ENCODE results near the gene MAS1.

Gene MAS1

DNA sequence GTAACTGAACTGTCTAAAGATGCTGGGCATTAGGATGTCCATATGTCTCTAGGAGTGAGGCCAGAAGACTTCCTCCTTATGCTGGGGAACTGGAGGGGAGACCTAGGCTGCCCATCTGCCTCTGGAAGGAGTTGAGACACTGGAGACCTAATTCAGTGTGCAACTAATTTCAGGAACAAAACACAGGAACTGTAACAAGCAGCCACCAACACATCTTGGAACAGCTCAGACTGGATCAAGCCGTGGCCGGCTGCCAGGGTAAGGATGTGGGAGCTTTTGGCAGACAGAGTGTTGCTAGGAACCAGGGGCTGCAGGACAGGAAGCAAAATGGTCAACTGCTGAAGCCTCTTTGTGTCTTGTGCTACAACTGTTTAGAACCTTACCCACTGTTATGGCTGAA is 16.4 kb upstream of the MAS1 start:
- TF ChIP-seq, protein P1, sequence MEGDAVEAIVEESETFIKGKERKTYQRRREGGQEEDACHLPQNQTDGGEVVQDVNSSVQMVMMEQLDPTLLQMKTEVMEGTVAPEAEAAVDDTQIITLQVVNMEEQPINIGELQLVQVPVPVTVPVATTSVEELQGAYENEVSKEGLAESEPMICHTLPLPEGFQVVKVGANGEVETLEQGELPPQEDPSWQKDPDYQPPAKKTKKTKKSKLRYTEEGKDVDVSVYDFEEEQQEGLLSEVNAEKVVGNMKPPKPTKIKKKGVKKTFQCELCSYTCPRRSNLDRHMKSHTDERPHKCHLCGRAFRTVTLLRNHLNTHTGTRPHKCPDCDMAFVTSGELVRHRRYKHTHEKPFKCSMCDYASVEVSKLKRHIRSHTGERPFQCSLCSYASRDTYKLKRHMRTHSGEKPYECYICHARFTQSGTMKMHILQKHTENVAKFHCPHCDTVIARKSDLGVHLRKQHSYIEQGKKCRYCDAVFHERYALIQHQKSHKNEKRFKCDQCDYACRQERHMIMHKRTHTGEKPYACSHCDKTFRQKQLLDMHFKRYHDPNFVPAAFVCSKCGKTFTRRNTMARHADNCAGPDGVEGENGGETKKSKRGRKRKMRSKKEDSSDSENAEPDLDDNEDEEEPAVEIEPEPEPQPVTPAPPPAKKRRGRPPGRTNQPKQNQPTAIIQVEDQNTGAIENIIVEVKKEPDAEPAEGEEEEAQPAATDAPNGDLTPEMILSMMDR (IDR thresholded peaks at IDR 0.05) = no peak

DNA sequence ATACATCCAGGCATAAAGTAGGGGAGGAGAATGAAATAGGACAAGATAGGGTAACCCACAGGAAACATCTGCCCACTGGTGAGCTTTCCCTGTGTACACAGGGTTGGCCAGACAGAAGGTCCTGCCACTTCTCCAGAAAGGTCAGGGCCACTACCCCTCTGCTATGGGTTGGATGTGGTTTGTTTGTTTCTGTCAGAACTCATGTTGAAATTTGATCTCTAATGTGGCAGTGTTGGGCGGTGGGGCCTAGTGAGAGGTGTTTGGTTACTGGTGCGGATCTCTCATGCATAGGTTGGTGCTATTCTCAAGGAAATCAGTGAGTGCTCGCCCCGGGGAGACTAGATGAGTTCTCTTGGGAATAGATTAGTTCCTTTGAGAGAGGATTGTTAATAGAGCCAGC is 15.6 kb upstream of the MAS1 start:
- TF ChIP-seq, protein P1 (IDR thresholded peaks at IDR 0.05) = no peak

DNA sequence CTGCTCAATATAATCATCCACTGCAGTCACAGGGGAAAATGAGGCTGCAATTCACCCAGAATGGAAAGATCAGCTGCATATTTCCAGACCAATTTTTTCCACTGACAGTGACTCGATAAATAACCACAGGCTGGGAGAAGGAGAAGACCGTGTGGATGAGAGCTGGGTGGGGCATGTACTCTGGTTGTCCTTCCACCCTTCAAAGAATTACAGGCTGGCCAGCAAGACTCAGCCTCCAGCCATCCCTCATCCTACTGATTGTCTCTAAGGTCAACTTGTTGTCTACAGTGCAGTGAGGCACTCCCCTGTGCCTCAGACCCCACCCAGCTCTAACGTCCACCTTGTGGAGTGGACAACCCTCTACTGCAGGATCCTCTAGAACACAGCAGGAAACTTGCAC is 14.5 kb upstream of the MAS1 start:
- TF ChIP-seq, protein P1 (IDR thresholded peaks at IDR 0.05) = no peak

DNA sequence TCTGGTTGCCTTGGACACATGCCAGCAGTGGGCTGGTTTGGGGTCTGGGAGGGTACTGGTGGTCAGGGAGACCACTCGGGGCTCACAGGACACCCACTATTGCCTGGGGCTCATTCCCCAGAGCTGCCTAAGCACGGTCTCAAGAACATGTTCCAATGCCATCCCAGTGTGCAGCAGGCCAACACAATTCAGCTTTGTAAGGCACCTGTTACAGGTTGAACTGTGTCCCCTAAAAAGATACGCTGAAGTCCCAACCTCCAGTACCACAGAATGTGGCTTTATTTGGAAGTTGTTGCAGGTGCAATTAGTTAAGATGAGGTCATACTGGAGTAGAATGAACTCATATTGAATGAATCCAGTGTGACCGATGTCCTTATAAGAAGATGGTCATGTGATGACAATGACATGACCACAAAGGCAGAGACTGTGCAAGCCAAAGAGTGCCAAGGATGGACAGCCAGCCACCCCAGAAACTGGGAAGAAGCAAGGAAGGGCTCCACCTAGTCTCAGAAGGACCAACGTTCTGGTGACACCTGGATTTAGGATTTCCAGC is 13.5 kb upstream of the MAS1 start:
- TF ChIP-seq, protein P1 (IDR thresholded peaks at IDR 0.05) = no peak

DNA sequence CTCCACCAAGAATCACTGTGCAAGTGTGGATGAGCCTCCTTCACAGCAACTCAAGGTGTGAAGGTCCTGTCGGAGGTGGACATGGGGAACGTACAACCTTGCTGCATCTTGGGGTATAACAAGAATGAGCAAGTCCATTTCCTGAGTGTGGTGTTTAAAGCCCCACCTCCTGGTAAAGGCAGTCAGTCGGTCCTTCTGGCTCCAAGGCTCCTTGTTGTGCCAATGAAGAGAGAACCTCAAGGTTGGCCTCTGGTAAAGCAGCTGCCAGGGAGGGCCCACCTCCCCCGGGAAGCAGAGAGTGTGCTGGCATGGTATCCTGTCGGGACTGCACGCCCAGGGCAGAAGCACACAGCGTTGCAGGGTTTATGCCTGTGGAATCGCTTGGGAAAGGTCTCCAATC is 12.4 kb upstream of the MAS1 start:
- TF ChIP-seq, protein P1 (IDR thresholded peaks at IDR 0.05) = no peak

DNA sequence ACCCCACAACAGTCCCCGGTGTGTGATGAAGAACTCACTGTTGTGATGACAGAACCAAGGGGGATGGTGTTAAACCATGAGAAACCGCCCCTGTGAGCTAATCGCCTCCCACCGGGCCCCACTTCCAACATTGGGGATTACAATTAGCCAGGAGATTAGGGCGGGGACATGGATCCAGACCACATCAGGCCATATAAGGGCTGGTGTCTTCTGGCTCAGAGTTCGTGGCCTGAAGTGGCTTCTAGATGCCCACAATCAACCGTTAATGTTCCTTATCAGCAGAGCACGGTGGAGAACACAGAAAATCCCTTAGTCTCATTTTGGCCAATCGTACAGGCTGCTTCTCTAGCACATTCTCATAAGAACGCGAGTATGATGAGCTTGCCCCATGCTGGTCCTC is 10.9 kb upstream of the MAS1 start:
- TF ChIP-seq, protein P1 (IDR thresholded peaks at IDR 0.05) = no peak

DNA sequence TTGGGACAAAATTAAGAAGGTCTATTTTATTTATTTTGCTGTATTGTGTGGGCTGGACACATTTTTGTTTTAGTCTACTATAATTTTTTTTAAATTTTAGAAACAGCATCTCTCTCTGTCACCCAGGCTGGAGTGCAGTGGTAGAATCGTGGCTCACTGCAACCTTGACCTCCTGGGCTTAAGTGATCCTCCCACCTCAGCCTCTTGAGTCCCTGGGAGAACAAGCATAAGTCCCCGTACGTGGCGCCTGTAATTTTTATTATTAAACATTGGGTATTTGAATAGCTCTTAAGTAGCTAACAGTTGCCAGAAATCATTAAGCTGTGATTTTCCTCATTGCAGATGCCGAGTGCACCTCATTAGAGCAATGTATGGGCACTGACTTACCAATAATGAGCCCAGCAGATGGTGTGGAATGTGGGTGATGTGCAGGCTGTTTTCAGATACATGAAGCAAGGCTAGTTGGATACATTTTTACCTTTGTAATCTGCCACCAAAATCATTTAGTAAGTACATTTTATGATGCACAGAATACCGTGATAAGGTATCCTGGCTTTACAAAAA is 10.3 kb upstream of the MAS1 start:
- TF ChIP-seq, protein P1 (IDR thresholded peaks at IDR 0.05) = no peak

DNA sequence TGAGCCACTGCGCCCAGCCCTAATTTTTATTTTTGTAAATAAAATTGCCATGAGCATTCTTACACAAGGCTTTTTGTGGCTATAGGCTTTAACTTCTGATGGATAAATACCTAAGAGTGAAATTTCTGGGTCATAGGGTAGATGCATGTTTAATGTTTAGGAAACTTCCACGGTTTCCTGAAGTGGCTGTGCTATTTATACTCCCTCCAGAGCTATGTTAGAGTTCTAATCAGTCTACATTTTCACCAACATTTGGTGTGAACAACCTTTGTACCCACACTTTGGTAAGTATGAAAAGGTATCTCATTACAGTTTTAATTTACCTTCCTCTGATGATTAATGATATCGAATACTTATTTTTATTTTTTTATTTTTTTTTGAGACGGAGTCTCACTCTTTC is 6.1 kb upstream of the MAS1 start:
- TF ChIP-seq, protein P1 (IDR thresholded peaks at IDR 0.05) = no peak

All from LNCAP (cell line).